A549 (cell line): ENCODE measurements around the gene KIR2DL1.
"Not testable (repeated sequence)": the region's sequence is repeated elsewhere in the genome, so short reads cannot be mapped to it uniquely, and the experiment has no call there.

Experiments
- BHLHE40 ChIP-seq: IDR thresholded peaks from 2 replicates; pipeline ENCODE4 v1.6.1; 2012; ENCODE audit warnings: low read depth, low read length, inconsistent platforms
- CHD4 ChIP-seq: fragments of 200-600 bp; sonication (generic); IDR thresholded peaks from 2 replicates; pipeline ENCODE4 v1.6.1; 2016; ENCODE audit warnings: antibody characterized with exemption, mild to moderate bottlenecking, borderline replicate concordance
- EP300 ChIP-seq, 2 experiments: fragments of >200 bp; sonication (Bioruptor Twin); formaldehyde crosslinking; IDR thresholded peaks; 2 replicates in 1 of 2; 3 replicates in 1 of 2; pipeline ENCODE4 v1.6.1; 2016 to 2017
- POLR2A ChIP-seq: IDR thresholded peaks from 2 replicates; pipeline ENCODE4 v1.6.1; 2012; ENCODE audit warnings: mild to moderate bottlenecking, low read length
- RFX5 ChIP-seq: fragments of 450-650 bp; IDR thresholded peaks from 2 replicates; pipeline ENCODE4 v1.7.1; 2014; ENCODE audit warnings: antibody characterized with exemption, mild to moderate bottlenecking, moderate library complexity
- TF ChIP-seq, protein P1 (sequence below): fragments of >200 bp; sonication (Bioruptor Twin); formaldehyde crosslinking; IDR thresholded peaks from 3 replicates; pipeline ENCODE4 v1.5.1; 2016
- TF ChIP-seq, protein P2 (sequence below): fragments of 200-600 bp; sonication (generic); IDR thresholded peaks from 2 replicates; pipeline ENCODE4 v1.6.1; 2016; ENCODE audit warnings: antibody characterized with exemption, mild to moderate bottlenecking, moderate library complexity
- TF ChIP-seq, protein P3 (sequence below): IDR thresholded peaks from 2 replicates; pipeline ENCODE4 v1.6.1; 2012

DNA sequence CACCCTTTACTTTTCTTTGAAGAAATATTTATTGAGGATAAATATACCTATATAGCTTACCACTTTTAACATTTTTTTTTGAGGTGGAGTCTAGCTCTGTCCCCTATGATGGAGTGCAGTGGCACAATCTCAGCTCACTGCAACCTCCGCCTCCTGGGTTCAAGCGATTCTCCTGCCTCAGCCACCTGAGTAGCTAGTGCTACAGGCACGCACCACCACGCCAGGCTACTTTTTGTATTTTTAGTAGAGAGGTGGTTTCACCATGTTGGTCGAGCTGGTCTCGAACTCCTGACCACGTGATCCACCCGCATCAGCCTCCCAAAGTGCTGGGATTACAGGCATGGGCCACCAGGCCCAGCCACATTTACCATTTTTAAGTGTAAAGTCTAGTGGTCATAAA, 6.2 kb downstream of the KIR2DL1 start:
- TF ChIP-seq, protein P1, sequence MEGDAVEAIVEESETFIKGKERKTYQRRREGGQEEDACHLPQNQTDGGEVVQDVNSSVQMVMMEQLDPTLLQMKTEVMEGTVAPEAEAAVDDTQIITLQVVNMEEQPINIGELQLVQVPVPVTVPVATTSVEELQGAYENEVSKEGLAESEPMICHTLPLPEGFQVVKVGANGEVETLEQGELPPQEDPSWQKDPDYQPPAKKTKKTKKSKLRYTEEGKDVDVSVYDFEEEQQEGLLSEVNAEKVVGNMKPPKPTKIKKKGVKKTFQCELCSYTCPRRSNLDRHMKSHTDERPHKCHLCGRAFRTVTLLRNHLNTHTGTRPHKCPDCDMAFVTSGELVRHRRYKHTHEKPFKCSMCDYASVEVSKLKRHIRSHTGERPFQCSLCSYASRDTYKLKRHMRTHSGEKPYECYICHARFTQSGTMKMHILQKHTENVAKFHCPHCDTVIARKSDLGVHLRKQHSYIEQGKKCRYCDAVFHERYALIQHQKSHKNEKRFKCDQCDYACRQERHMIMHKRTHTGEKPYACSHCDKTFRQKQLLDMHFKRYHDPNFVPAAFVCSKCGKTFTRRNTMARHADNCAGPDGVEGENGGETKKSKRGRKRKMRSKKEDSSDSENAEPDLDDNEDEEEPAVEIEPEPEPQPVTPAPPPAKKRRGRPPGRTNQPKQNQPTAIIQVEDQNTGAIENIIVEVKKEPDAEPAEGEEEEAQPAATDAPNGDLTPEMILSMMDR, result not testable (repeated sequence)
- TF ChIP-seq, protein P2, sequence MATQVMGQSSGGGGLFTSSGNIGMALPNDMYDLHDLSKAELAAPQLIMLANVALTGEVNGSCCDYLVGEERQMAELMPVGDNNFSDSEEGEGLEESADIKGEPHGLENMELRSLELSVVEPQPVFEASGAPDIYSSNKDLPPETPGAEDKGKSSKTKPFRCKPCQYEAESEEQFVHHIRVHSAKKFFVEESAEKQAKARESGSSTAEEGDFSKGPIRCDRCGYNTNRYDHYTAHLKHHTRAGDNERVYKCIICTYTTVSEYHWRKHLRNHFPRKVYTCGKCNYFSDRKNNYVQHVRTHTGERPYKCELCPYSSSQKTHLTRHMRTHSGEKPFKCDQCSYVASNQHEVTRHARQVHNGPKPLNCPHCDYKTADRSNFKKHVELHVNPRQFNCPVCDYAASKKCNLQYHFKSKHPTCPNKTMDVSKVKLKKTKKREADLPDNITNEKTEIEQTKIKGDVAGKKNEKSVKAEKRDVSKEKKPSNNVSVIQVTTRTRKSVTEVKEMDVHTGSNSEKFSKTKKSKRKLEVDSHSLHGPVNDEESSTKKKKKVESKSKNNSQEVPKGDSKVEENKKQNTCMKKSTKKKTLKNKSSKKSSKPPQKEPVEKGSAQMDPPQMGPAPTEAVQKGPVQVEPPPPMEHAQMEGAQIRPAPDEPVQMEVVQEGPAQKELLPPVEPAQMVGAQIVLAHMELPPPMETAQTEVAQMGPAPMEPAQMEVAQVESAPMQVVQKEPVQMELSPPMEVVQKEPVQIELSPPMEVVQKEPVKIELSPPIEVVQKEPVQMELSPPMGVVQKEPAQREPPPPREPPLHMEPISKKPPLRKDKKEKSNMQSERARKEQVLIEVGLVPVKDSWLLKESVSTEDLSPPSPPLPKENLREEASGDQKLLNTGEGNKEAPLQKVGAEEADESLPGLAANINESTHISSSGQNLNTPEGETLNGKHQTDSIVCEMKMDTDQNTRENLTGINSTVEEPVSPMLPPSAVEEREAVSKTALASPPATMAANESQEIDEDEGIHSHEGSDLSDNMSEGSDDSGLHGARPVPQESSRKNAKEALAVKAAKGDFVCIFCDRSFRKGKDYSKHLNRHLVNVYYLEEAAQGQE, result not testable (repeated sequence)
- TF ChIP-seq RFX5; POLR2A; CHD4; BHLHE40; EP300 (IDR thresholded peaks at IDR 0.05): not testable (repeated sequence)
- TF ChIP-seq, protein P3, sequence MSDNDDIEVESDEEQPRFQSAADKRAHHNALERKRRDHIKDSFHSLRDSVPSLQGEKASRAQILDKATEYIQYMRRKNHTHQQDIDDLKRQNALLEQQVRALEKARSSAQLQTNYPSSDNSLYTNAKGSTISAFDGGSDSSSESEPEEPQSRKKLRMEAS, result not testable (repeated sequence)
